NT2/D1 (cell line): ENCODE data around the gene ABLIM2.

Experiments
- SUZ12 ChIP-seq: IDR thresholded peaks from 2 replicates; pipeline ENCODE4 v1.6.1; 2011; ENCODE audit not compliant: insufficient read length, insufficient read depth; ENCODE audit errors: extremely low read depth
- YY1 ChIP-seq: IDR thresholded peaks from 2 replicates; pipeline ENCODE4 v1.6.1; 2011; ENCODE audit not compliant: insufficient read length, insufficient read depth

GRCh38 chr4:8128100-8128856 lies 30.3 kb downstream of the ABLIM2 start:
- TF ChIP-seq YY1 (no peak), SUZ12 (no peak)
